SIG-M5 (cell line): ENCODE measurements around the gene KIZ.
"Not testable (repeated sequence)": the region's sequence is repeated elsewhere in the genome, so short reads cannot be mapped to it uniquely, and the experiment has no call there.

Experiments used
- DNase-seq: peaks from one replicate; lab custom pipeline; 2025; lab: John Stamatoyannopoulos, UW

KIZ gene

GRCh38 chr20:21139881-21140566 is 14.1 kb downstream of the KIZ start:
- no peak for DNase-seq

GRCh38 chr20:21141825-21142224 is 15.9 kb downstream of the KIZ start:
- DNase-seq: no peak

- no peak for DNase-seq
Measured at GRCh38 chr20:21143194-21143890, 17.5 kb downstream of the KIZ start.

GRCh38 chr20:21145424-21145823 is 19.5 kb downstream of the KIZ start:
- no peak for DNase-seq

- DNase-seq: no peak
Measured at GRCh38 chr20:21146215-21146614, 20.3 kb downstream of the KIZ start.

- DNase-seq: no peak
Measured at GRCh38 chr20:21147593-21147992, 21.7 kb downstream of the KIZ start.

GRCh38 chr20:21149344-21149743 is 23.5 kb downstream of the KIZ start:
- DNase-seq: no peak

- no peak for DNase-seq
Measured at GRCh38 chr20:21151791-21152190, 25.9 kb downstream of the KIZ start.

GRCh38 chr20:21154692-21155091 is 28.8 kb downstream of the KIZ start:
- DNase-seq: no peak

- no peak for DNase-seq
Measured at GRCh38 chr20:21155268-21155667, 29.4 kb downstream of the KIZ start.

GRCh38 chr20:21156266-21156665 is 30.4 kb downstream of the KIZ start:
- DNase-seq: no peak

GRCh38 chr20:21157006-21157405 is 31.1 kb downstream of the KIZ start:
- DNase-seq: no peak

GRCh38 chr20:21159658-21160380 is 33.9 kb downstream of the KIZ start:
- DNase-seq: no peak

- DNase-seq: no peak
Measured at GRCh38 chr20:21161926-21162325, 36.0 kb downstream of the KIZ start.

- no peak for DNase-seq
Measured at GRCh38 chr20:21162631-21163030, 36.7 kb downstream of the KIZ start.

- no peak for DNase-seq
Measured at GRCh38 chr20:21166801-21167200, 40.9 kb downstream of the KIZ start.

GRCh38 chr20:21167261-21167660 is 41.4 kb downstream of the KIZ start:
- DNase-seq: no peak

- not testable (repeated sequence) for DNase-seq
Measured at GRCh38 chr20:21168061-21168460, 42.2 kb downstream of the KIZ start.

GRCh38 chr20:21172626-21173025 is 46.7 kb downstream of the KIZ start:
- no peak for DNase-seq

GRCh38 chr20:21173485-21173884 is 47.6 kb downstream of the KIZ start:
- no peak for DNase-seq

GRCh38 chr20:21174516-21175239 is 48.8 kb downstream of the KIZ start:
- no peak for DNase-seq

GRCh38 chr20:21175433-21175832 is 49.6 kb downstream of the KIZ start:
- DNase-seq: no peak
